Left lung (tissue), 10 donors: Measurements from ENCODE around the gene IL19. TPM values are rescaled to one million over a fixed set of nuclear protein-coding genes. Genes with fewer than 3 reads are reported as not detected.

Source experiments
- ATAC-seq: fragments of 200-7000 bp; cut with Tn5 transposase; one replicate; pipeline ENCODE4 v1.9.1; 2020; ENCODE audit warnings: moderate library complexity
- DNase-seq, 4 donors: peaks; one replicate each; pipeline ENCODE4 v3.0.0-alpha.2; 2013 to 2020
- H3K27ac ChIP-seq, 2 donors: fragments of 200-600 bp; sonication (generic) in 1 of 2; one replicate each; pipeline versions ENCODE4 v1.5.0 to v1.8.0; 2020 to 2021
- H3K27me3 ChIP-seq, 2 donors: fragments of 200-600 bp; sonication (generic) in 1 of 2; one replicate each; pipeline versions ENCODE4 v1.5.0 to v1.8.0; 2020 to 2021
- H3K36me3 ChIP-seq, 2 donors: fragments of 200-600 bp; sonication (generic) in 1 of 2; one replicate each; pipeline versions ENCODE4 v1.5.0 to v1.8.0; 2020 to 2021
- H3K4me1 ChIP-seq, 2 donors: fragments of 200-600 bp; one replicate each; pipeline ENCODE4 v1.8.0; 2021
- H3K4me3 ChIP-seq, 2 donors: fragments of 200-600 bp; sonication (generic) in 1 of 2; one replicate each; pipeline versions ENCODE4 v1.5.0 to v1.8.0; 2020 to 2021; ENCODE audit warnings: mild to moderate bottlenecking in 1 of 2
- H3K9me3 ChIP-seq, 2 donors: fragments of 200-600 bp; sonication (generic) in 1 of 2; one replicate each; pipeline versions ENCODE4 v1.5.0 to v1.8.0; 2020 to 2021
- CTCF ChIP-seq, 2 donors: fragments of 200-600 bp; sonication (generic) in 1 of 2; IDR thresholded peaks; one replicate each; pipeline versions ENCODE4 v1.5.0 to v1.8.0; 2021; ENCODE audit warnings: antibody characterized with exemption in 2 of 2
- intact Hi-C, 2 donors: fragments of 100-400 bp; cut with DNase I; formaldehyde crosslinking; loops; one replicate each; pipeline versions ENCODE4 v1.11.2 to v1.14.2; 2022
- polyA plus RNA-seq, 6 donors: library from polyadenylated mRNA; unstranded; fragments of 120-200 nt; gene quantifications; one replicate each; pipeline ENCODE4 v1.2.1, GENCODE V29; 2013; ENCODE audit not compliant: insufficient read length in 6 of 6
- total RNA-seq, 2 donors: library from RNA; stranded (reverse); fragmentation: NEBNext Ultra II Directional; extraction: Animal tissue kit (Norgen Biotek cat#: 25700); gene quantifications; one replicate each; pipeline ENCODE4 v1.2.1, GENCODE V29; 2021
- donor health status: DM: no; HTN: yes; CAD: no.
- donor health status: DM: no; HTN: no; CAD: no.

The IL19 gene
- total and polyA plus RNA-seq, 8 donors: not detected

DNA sequence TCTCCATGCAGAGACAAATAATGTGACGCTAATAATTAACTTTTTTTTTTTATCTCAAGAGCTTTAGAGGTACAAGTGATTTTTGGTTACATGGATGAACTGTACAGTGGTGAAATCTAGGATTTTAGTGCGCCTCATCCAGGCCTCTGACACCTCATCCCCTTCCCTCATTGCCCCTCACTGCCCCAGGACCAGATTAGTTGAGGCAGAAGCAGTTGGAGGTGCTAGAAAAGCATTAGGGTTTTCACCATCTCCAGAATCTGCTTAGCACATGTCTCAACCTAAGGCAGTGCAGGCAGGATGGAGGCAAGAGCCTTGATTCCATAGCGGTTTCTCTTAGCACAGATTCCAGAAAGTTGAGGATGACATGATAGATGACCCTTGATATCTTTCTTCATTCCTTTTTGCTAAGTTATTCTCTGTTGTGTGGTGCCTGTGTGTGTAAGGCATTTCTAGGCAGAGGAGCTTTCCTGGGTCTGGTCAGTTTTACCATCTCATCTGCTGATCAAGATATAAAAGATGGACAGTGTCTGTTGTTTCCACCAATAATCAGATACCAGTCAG is 18.0 kb downstream of the IL19 start:
- Histone ChIP-seq H3K9me3 (no peaks in the 10 kb centered on the region), H3K27me3 (no peaks in the 10 kb centered on the region), H3K36me3 (no peaks in the 10 kb centered on the region), H3K4me3 (no peak overlapping the region), H3K4me1 (no peaks in the 10 kb centered on the region), H3K27ac (no peak overlapping the region)
- ATAC-seq (no peak), DNase-seq (no peak)
- TF ChIP-seq CTCF (IDR thresholded peaks at IDR 0.05): no peak
- intact Hi-C loops: no loop called here

DNA sequence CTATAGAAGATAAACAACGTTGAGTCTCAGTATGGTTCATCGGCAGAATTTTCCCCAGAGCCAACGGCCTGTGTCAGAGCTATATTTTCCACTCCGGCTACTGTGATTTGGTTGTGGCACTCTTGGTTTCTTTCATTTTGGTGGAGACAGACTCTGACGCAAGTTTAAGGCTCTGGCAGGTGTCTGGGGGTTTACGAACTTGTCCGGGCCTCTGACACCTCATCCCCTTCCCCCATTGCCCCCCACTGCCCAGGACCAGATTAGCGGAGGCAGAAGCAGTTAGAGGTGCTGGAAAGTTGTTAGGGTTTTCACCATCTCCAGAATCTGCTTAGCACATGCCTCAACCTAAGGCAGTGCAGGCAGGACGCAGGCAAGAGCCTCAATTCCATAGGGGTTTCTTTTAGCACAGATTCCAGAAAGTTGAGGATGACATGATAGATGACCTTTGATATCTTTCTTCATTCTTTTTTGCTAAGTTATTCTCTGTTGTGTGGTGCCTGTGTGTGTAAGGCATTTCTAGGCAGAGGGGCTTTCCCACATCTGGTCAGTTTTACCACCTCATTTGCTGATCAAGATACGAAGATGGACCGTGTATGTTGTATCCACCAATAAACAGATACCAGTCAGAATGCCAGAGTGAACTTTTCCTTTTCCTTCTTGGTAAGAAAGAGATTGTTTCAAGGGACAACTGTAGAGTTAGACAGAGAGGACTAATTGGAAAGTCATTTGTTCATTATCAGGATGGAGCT is 20.1 kb downstream of the IL19 start:
- TF ChIP-seq CTCF (IDR thresholded peaks at IDR 0.05): no peak
- H3K4me1 ChIP-seq: no peaks in the 10 kb centered on the region
- no peak overlapping the region for H3K27ac ChIP-seq
- intact Hi-C loops: no loop called here
- no peaks in the 10 kb centered on the region for H3K9me3 ChIP-seq
- H3K27me3 ChIP-seq: no peaks in the 10 kb centered on the region
- ATAC-seq: no peak
- H3K4me3 ChIP-seq: no peak overlapping the region
- H3K36me3 ChIP-seq: no peaks in the 10 kb centered on the region
- DNase-seq: no peak

DNA sequence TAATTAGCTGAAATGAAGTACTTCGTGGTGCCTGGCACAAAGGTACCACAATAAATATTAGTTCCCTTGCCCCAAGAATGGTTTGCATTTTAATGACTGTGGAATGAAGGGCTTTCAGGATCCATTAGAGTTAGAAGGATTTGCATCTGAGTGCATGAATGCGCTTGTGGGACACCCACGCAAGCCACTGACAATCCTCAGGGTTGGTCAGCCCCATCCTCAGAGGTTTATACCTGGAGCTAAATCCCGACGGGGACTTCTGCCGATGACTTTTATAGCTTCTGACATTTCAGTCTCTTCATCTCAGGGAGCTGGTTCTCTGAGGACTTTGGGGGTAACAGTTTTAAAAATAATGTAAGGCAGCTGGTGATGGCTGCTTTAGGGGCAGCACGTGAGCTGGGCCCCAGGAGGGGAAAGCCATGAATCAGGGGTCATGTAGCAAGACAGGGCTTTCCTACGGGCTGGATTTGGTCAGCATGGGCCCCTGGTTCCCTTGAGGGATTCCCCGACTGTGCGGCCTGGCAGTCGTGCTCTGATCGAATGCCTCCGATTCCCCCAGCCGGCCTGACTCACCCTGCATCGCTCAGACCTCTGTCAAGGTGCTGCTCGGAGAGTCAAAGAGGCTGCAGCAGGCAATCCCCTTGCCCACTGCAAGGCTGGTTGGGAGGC is 22.5 kb downstream of the IL19 start:
- Histone ChIP-seq H3K27me3 (no peaks in the 10 kb centered on the region), H3K4me1 (peaks cover 0 to 11% of the 10 kb centered on the region in 2 donors), H3K9me3 (no peaks in the 10 kb centered on the region), H3K27ac (no peak overlapping the region), H3K4me3 (no peak overlapping the region), H3K36me3 (no peaks in the 10 kb centered on the region)
- intact Hi-C loops: no loop called here
- ATAC-seq (no peak), DNase-seq (no peak)
- no peak for TF ChIP-seq CTCF (IDR thresholded peaks at IDR 0.05)

DNA sequence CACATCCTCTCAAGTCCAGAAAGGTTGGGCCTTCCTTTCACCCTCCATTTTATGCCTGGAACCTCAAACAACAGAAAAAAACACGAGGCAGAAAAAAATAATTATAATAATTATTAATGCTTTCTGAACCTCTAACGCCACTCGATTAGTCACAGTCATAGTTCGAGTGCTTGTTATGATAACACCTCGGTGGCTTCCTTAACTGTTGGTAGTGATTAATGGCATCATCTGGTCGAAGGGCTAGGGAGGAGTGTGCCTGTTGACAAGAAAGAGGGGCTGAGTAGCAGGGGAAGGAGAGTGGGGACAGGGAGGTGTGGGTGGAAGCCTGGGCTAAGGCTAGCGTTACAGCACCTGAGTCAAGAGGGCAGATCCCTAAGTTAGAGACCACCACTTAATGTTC is 23.0 kb downstream of the IL19 start:
- peaks cover 0 to 16% of the 10 kb centered on the region in 2 donors for H3K4me1 ChIP-seq
- ATAC-seq: no peak
- no peak for DNase-seq
- no peak for TF ChIP-seq CTCF (IDR thresholded peaks at IDR 0.05)
- intact Hi-C loops: no loop called here
- no peaks in the 10 kb centered on the region for H3K9me3 ChIP-seq
- no peaks in the 10 kb centered on the region for H3K36me3 ChIP-seq
- no peak overlapping the region for H3K4me3 ChIP-seq
- H3K27me3 ChIP-seq: no peaks in the 10 kb centered on the region
- H3K27ac ChIP-seq: no peak overlapping the region

DNA sequence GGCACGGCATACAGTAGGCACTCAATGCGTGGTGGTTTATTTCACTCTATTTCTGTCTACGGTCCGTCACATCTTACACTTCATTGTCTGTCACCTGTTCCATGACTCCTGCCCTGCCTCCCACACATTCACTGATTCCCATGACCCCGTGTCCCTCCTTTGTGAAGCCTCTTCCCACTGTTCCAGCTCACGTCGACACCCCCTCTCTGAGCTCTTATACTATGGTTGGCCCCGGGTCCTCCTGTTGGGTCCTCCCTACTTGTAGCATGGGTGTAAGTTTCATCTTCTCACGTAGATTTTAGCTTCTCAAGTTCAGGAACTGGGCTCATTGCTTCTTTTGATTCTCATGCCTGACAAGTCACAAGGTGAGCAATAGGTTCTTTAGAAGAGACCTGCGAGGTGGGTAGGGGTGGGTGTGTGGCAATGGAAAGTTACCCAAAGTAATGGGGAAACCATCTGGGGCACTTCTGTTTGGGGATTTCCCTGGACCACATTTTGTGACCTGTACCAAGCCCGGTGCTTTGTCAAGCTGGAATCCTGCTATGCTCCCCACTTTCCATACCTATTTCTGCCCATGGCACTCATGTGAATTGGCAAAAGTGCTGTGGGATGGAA is 23.8 kb downstream of the IL19 start:
- DNase-seq (no peak), ATAC-seq (no peak)
- H3K4me3 ChIP-seq: no peak overlapping the region
- peaks cover 0 to 17% of the 10 kb centered on the region in 2 donors for H3K4me1 ChIP-seq
- no peaks in the 10 kb centered on the region for H3K9me3 ChIP-seq
- H3K27ac ChIP-seq: no peak overlapping the region
- TF ChIP-seq CTCF (IDR thresholded peaks at IDR 0.05): no peak
- H3K36me3 ChIP-seq: no peaks in the 10 kb centered on the region
- intact Hi-C loops: no loop called here
- H3K27me3 ChIP-seq: no peaks in the 10 kb centered on the region
